Measurements from ENCODE around the gene SLC9A9.
A peak's percentile ranks its signal among the peaks of the same experiment; 100 is the strongest.

Gene SLC9A9

GRCh38 chr3:143482106-143483088, 365.9 kb downstream of the SLC9A9 start:
- peak overlapping the region; percentile 9; the same call in 1 of the 2 replicates for H3K9ac ChIP-seq (ENCODE audit: low read length)

GRCh38 chr3:143480344-143480743, 367.9 kb downstream of the SLC9A9 start:
- Histone ChIP-seq H3K4me3 (ENCODE audit: low read length) (no peak overlapping the region), H3K36me3 (replicated peaks; ENCODE audit: low read depth, low read length) (no peaks in the 10 kb centered on the region)
- no peak for TF ChIP-seq CTCF (IDR thresholded peaks at IDR 0.05; ENCODE audit: low read depth, low read length)
- TF ChIP-seq EZH2phosphoT487 (IDR thresholded peaks at IDR 0.05; ENCODE audit: low read depth), result no peak

More at GRCh38 chr3:143482106-143483088, 365.9 kb downstream of the SLC9A9 start:
- H3K36me3 ChIP-seq (replicated peaks; ENCODE audit: low read depth, low read length), result no peaks in the 10 kb centered on the region
- TF ChIP-seq CTCF (IDR thresholded peaks at IDR 0.05; ENCODE audit: low read depth, low read length) (no peak), EZH2phosphoT487 (IDR thresholded peaks at IDR 0.05; ENCODE audit: low read depth) (no peak)
- peaks cover 34% of the 10 kb centered on the region for H3K4me1 ChIP-seq (ENCODE audit: low read length)
- H3K27me3 ChIP-seq (ENCODE audit: low read depth, low read length), result no peaks in the 10 kb centered on the region
- H3K4me3 ChIP-seq (ENCODE audit: low read length), result peak overlapping the region; percentile 50
- H3K27ac ChIP-seq (ENCODE audit: low read length), result peak overlapping the region; percentile 45
- no peaks in the 10 kb centered on the region for H3K9me3 ChIP-seq (ENCODE audit: insufficient read depth, low read length)
- H4K20me1 ChIP-seq (ENCODE audit: insufficient read depth, low read length), result no peaks in the 10 kb centered on the region
- H3K4me2 ChIP-seq (ENCODE audit: low read length), result peak overlapping the region; percentile 80
- no peaks in the 10 kb centered on the region for H3K79me2 ChIP-seq (ENCODE audit: low read length)
- 0 out of 2 replicates have a peak overlapping the region, but pooled peaks have one; percentile 41 for H2AFZ ChIP-seq (ENCODE audit: low read depth, low read length)

GRCh38 chr3:143479727-143480126, 368.5 kb downstream of the SLC9A9 start:
- no peak overlapping the region for H3K4me2 ChIP-seq (ENCODE audit: low read length)
- H4K20me1 ChIP-seq (ENCODE audit: insufficient read depth, low read length), result no peaks in the 10 kb centered on the region
- no peak overlapping the region for H3K9ac ChIP-seq (ENCODE audit: low read length)
- no peaks in the 10 kb centered on the region for H3K9me3 ChIP-seq (ENCODE audit: insufficient read depth, low read length)
- H3K36me3 ChIP-seq (replicated peaks; ENCODE audit: low read depth, low read length), result no peaks in the 10 kb centered on the region
- peaks cover 34% of the 10 kb centered on the region for H3K4me1 ChIP-seq (ENCODE audit: low read length)
- no peak overlapping the region for H2AFZ ChIP-seq (ENCODE audit: low read depth, low read length)
- no peak overlapping the region for H3K4me3 ChIP-seq (ENCODE audit: low read length)
- no peaks in the 10 kb centered on the region for H3K79me2 ChIP-seq (ENCODE audit: low read length)
- no peak overlapping the region for H3K27ac ChIP-seq (ENCODE audit: low read length)
- TF ChIP-seq CTCF (IDR thresholded peaks at IDR 0.05; ENCODE audit: low read depth, low read length) (no peak), EZH2phosphoT487 (IDR thresholded peaks at IDR 0.05; ENCODE audit: low read depth) (no peak)
- no peaks in the 10 kb centered on the region for H3K27me3 ChIP-seq (ENCODE audit: low read depth, low read length)

More at GRCh38 chr3:143480344-143480743, 367.9 kb downstream of the SLC9A9 start:
- no peaks in the 10 kb centered on the region for H3K79me2 ChIP-seq (ENCODE audit: low read length)
- H4K20me1 ChIP-seq (ENCODE audit: insufficient read depth, low read length), result no peaks in the 10 kb centered on the region
- H3K27me3 ChIP-seq (ENCODE audit: low read depth, low read length), result no peaks in the 10 kb centered on the region
- no peak overlapping the region for H3K9ac ChIP-seq (ENCODE audit: low read length)
- peaks cover 34% of the 10 kb centered on the region for H3K4me1 ChIP-seq (ENCODE audit: low read length)
- no peak overlapping the region for H3K4me2 ChIP-seq (ENCODE audit: low read length)
- no peak overlapping the region for H2AFZ ChIP-seq (ENCODE audit: low read depth, low read length)
- no peak overlapping the region for H3K27ac ChIP-seq (ENCODE audit: low read length)
- H3K9me3 ChIP-seq (ENCODE audit: insufficient read depth, low read length), result no peaks in the 10 kb centered on the region

- Histone ChIP-seq H3K4me3 (ENCODE audit: low read length) (no peak overlapping the region), H3K9me3 (ENCODE audit: insufficient read depth, low read length) (no peaks in the 10 kb centered on the region), H3K27ac (ENCODE audit: low read length) (no peak overlapping the region), H3K9ac (ENCODE audit: low read length) (no peak overlapping the region), H4K20me1 (ENCODE audit: insufficient read depth, low read length) (no peaks in the 10 kb centered on the region), H3K27me3 (ENCODE audit: low read depth, low read length) (no peaks in the 10 kb centered on the region), H3K36me3 (replicated peaks; ENCODE audit: low read depth, low read length) (no peaks in the 10 kb centered on the region), H2AFZ (ENCODE audit: low read depth, low read length) (no peak overlapping the region), H3K4me2 (ENCODE audit: low read length) (no peak overlapping the region), H3K79me2 (ENCODE audit: low read length) (no peaks in the 10 kb centered on the region), H3K4me1 (ENCODE audit: low read length) (peaks cover 27% of the 10 kb centered on the region)
- TF ChIP-seq CTCF (IDR thresholded peaks at IDR 0.05; ENCODE audit: low read depth, low read length) (no peak), EZH2phosphoT487 (IDR thresholded peaks at IDR 0.05; ENCODE audit: low read depth) (no peak)
These were observed 370.1 kb downstream of the SLC9A9 start for GRCh38 chr3:143478115-143478693.
